Measurements from ENCODE around the gene STATH.

GRCh38 chr4:69965628-69966027 lies 30.1 kb upstream of the STATH start, which contains the start of gene CSN2:
- TF ChIP-seq CTCF (IDR thresholded peaks at IDR 0.05; ENCODE audit: insufficient read depth, low read length, poor library complexity, severe bottlenecking): no peak
- TF ChIP-seq EZH2phosphoT487 (conservative IDR thresholded peaks at IDR 0.05; ENCODE audit: low read length): no peak
